ENCODE measurements around the gene G0S2. TPM values are rescaled to one million over a fixed set of nuclear protein-coding genes. Genes with fewer than 3 reads are reported as not detected.

The G0S2 gene
- total RNA-seq, 1 donor from 2014 or later: 5.9 TPM

DNA sequence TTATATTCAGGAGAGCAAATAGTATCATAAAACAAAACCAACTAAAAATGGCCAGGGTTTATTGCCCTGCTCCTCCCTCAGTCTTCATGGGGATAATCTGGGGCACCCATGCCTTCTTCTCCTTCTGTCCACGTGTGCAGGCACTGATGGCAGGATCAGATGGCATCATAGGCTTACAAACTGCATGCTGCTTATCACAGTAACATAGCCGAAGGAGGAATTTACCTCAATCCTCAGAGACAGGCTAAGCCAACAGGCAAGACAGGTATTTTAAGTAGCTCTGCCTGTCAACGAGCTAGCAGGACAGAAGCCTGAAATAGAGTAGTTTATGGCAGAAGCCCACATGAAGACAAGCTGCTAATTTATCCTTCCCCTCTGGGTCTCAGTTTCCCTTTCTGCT is 32.4 kb upstream of the G0S2 start:
- no peak overlapping the region for H3K27ac ChIP-seq (ENCODE audit: low read depth, low read length)
- no peak overlapping the region for H3K9ac ChIP-seq (ENCODE audit: low read length)
- no peak overlapping the region for H3K4me3 ChIP-seq (ENCODE audit: insufficient read depth, low read depth, low read length)
- no peaks in the 10 kb centered on the region for H4K20me1 ChIP-seq (ENCODE audit: insufficient read depth, low read length)
- no peaks in the 10 kb centered on the region for H3K9me3 ChIP-seq (ENCODE audit: insufficient read depth, low read depth, low read length)
- Mint-ChIP-seq H3K27ac (ENCODE audit: unreplicated experiment) (no peak overlapping the region), H3K4me1 (ENCODE audit: low read depth, unreplicated experiment) (peaks cover 21% of the 10 kb centered on the region), H3K4me3 (ENCODE audit: unreplicated experiment) (no peak overlapping the region), H3K9me3 (ENCODE audit: unreplicated experiment) (no peaks in the 10 kb centered on the region), H3K27me3 (ENCODE audit: low read depth, unreplicated experiment) (peaks cover 23% of the 10 kb centered on the region), H3K36me3 (ENCODE audit: low read depth, unreplicated experiment) (no peaks in the 10 kb centered on the region)
- DNase-seq (ENCODE audit: low read depth): no peak
- no peaks in the 10 kb centered on the region for H3K27me3 ChIP-seq (ENCODE audit: insufficient read depth, low read length)
- peaks cover 12% of the 10 kb centered on the region for H3K4me1 ChIP-seq (ENCODE audit: insufficient read depth, low read length)
- no peak overlapping the region for H3K4me2 ChIP-seq (ENCODE audit: low read length)
- no peaks in the 10 kb centered on the region for H3K79me2 ChIP-seq (ENCODE audit: insufficient read depth, low read length)
- TF ChIP-seq, protein P1, sequence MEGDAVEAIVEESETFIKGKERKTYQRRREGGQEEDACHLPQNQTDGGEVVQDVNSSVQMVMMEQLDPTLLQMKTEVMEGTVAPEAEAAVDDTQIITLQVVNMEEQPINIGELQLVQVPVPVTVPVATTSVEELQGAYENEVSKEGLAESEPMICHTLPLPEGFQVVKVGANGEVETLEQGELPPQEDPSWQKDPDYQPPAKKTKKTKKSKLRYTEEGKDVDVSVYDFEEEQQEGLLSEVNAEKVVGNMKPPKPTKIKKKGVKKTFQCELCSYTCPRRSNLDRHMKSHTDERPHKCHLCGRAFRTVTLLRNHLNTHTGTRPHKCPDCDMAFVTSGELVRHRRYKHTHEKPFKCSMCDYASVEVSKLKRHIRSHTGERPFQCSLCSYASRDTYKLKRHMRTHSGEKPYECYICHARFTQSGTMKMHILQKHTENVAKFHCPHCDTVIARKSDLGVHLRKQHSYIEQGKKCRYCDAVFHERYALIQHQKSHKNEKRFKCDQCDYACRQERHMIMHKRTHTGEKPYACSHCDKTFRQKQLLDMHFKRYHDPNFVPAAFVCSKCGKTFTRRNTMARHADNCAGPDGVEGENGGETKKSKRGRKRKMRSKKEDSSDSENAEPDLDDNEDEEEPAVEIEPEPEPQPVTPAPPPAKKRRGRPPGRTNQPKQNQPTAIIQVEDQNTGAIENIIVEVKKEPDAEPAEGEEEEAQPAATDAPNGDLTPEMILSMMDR (IDR thresholded peaks at IDR 0.05; ENCODE audit: insufficient read depth, low read depth, low read length): no peak
- TF ChIP-seq EZH2 (IDR thresholded peaks at IDR 0.05; ENCODE audit: insufficient read depth, low read length): no peak
- H3K36me3 ChIP-seq (ENCODE audit: insufficient read depth, low read length): no peaks in the 10 kb centered on the region
- no peak for FAIRE-seq
- H2AFZ ChIP-seq (ENCODE audit: low read depth, low read length): no peak overlapping the region

DNA sequence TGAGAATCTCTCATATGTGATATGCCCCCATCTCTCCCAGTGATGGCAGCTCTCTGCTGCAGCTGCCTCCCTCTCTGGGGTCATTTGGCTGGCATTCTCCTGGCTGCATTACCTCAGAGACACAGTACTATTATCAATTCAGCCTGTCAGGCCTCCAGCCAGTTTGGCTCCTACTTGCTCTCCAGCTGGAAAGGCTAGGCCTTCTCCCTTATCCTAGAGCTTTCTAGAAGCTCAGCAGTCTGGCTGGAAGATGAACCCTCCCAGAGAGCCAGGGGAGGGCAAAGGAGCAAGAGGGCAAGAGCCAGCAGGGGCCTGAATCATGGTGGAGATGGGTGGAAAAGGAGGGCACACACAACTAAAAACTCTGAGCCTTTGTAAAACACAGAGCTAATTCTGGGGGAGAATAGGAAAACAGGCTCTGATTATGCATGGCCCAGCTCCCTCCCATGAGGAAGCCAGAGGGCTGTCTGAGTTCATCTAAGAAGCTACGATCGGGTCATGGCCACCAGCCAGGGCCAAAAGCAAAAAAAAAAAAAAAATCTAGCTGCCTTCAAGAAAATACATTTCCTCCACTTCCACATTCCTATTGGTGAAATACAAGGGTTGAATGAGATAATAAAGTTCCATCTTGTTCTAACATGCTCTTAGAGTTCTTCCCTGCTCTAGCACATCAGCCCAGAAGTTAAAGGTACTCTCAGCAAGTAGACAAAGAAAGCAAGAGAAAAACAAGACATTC is 31.8 kb upstream of the G0S2 start:
- Mint-ChIP-seq H3K27ac (ENCODE audit: unreplicated experiment) (no peak overlapping the region), H3K4me3 (ENCODE audit: unreplicated experiment) (no peak overlapping the region), H3K36me3 (ENCODE audit: low read depth, unreplicated experiment) (no peaks in the 10 kb centered on the region), H3K4me1 (ENCODE audit: low read depth, unreplicated experiment) (peaks cover 28% of the 10 kb centered on the region), H3K9me3 (ENCODE audit: unreplicated experiment) (no peaks in the 10 kb centered on the region), H3K27me3 (ENCODE audit: low read depth, unreplicated experiment) (peaks cover 17% of the 10 kb centered on the region)
- Histone ChIP-seq H3K4me3 (ENCODE audit: insufficient read depth, low read depth, low read length) (no peak overlapping the region), H3K79me2 (ENCODE audit: insufficient read depth, low read length) (no peaks in the 10 kb centered on the region), H3K9ac (ENCODE audit: low read length) (no peak overlapping the region), H3K4me1 (ENCODE audit: insufficient read depth, low read length) (peaks cover 18% of the 10 kb centered on the region), H3K9me3 (ENCODE audit: insufficient read depth, low read depth, low read length) (no peaks in the 10 kb centered on the region), H2AFZ (ENCODE audit: low read depth, low read length) (no peak overlapping the region), H3K36me3 (ENCODE audit: insufficient read depth, low read length) (no peaks in the 10 kb centered on the region), H3K4me2 (ENCODE audit: low read length) (no peak overlapping the region), H3K27me3 (ENCODE audit: insufficient read depth, low read length) (no peaks in the 10 kb centered on the region), H3K27ac (ENCODE audit: low read depth, low read length) (no peak overlapping the region), H4K20me1 (ENCODE audit: insufficient read depth, low read length) (no peaks in the 10 kb centered on the region)
- TF ChIP-seq, protein P1 (IDR thresholded peaks at IDR 0.05; ENCODE audit: insufficient read depth, low read depth, low read length): no peak
- no peak for TF ChIP-seq EZH2 (IDR thresholded peaks at IDR 0.05; ENCODE audit: insufficient read depth, low read length)
- FAIRE-seq (no peak), DNase-seq (ENCODE audit: low read depth) (no peak)
